GM19035 (cell line): Measurements from ENCODE around the gene MKNK1.
"Not testable (repeated sequence)": the region's sequence is repeated elsewhere in the genome, so short reads cannot be mapped to it uniquely, and the experiment has no call there.

ENCODE experiments used
- ATAC-seq: cut with Tn5 transposase; IDR thresholded peaks from one replicate; pipeline ENCODE4 v1.9.1; 2021; ENCODE audit not compliant: unreplicated experiment

MKNK1 gene

DNA sequence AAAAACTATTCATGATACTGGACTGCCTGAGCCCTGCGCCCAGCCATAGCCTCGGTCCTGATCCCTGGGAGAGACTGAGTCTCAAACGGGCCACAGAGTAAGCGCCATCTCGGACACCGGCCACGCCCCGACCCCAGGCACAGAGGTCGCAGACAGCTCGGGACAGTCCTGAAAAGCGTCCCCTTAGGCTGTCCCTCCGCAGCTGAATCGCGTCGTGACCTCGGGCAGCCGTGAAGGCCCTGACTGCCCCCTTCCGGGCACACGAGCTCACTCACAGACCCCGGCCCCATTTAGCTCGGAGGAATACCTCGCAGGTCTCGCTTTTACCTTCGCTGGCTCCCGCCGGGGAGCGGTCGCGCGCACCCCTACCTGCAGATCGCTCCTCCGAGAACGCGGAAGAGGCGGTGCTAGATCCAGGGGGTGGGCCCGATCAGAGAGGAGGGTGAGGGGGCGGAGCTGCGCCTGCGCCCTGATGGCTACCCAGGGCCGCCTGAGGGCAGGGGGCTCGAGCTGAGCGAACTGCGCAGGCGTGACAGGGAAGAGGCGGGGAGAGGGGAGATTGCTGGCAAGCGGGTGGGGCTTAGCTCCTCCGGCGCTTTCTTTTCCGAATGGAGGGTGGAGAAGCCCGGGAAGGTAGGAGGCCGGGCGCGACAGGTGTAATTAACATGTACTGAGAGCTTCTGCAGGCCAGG lies at the start of gene MKNK1:
Gene MKNK1, minus strand, starts transcription at position 411 of the 692 bp plus-strand sequence. CDS start 20,941 bp downstream, outside the sequence.
- peak; percentile 92 for ATAC-seq

DNA sequence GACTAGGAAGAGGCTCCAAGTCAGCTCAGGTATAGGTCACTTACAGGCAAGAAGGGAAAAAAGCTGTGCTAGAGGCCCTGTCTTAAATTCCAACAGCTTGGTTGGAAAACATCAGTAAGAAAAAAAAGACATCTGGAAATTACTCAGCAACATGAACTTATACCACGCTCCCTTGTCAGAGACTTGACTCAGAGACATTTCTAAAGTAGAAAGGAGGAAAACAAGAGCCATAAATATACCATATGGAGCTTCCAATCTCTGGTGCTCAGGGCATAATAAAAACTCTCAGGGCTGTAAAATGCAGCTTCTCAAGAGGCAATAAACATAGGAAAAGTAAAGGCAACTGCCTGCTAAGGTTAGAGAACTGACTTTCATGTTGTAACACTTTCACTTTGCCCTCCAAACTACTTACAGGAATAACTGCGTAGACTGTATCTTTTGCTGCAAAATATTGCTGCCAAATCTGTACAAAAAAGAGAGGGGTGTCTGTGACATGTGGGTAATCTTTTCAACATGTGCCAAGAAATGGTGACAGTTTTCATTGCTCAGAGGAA lies 49.4 kb upstream of the MKNK1 start:
- ATAC-seq: no peak

DNA sequence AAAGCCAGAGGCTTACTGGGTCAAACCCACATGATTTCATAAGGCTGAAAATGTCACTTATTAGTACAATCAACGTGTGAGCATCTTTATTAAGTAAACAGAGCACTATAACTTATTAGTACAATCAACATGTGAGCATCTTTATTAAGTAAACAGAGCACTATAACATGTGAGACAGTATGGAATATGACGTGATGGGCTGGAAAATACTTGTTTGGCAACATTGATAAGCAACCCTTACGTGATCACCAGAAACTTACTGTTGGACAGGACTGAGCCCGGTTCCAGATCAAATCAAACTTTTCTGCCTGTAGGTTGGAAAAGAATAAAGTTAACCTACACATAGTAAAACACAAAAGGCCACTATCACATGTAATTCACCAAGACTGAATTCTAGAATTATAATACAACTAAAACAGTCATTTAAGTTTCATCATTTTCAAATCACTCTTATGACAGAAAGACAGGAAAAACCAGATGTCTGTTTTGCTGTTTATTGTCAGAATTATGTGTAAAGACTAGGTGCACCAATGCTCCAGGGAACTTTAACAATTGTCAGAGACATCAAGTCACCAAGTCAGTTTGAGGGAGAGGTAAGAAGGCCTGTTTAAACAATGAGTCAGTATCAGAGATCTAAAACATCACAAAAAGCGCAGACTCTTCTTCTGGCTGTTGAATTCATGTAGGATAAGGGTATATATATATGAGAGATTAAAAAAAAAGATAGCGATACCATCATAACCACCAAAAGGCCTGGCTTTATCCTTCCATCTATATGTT lies 48.4 kb upstream of the MKNK1 start:
- ATAC-seq: no peak

DNA sequence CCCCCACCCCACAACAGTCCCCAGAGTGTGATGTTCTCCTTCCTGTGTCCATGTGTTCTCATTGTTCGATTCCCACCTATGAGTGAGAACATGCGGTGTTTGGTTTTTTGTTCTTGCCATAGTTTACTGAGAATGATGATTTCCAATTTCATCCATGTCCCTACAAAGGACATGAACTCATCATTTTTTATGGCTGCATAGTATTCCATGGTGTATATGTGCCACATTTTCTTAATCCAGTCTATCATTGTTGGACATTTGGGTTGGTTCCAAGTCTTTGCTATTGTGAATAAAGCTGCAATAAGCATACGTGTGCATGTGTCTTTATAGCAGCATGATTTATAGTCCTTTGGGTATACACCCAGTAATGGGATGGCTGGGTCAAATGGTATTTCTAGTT lies 47.1 kb upstream of the MKNK1 start:
- not testable (repeated sequence) for ATAC-seq

DNA sequence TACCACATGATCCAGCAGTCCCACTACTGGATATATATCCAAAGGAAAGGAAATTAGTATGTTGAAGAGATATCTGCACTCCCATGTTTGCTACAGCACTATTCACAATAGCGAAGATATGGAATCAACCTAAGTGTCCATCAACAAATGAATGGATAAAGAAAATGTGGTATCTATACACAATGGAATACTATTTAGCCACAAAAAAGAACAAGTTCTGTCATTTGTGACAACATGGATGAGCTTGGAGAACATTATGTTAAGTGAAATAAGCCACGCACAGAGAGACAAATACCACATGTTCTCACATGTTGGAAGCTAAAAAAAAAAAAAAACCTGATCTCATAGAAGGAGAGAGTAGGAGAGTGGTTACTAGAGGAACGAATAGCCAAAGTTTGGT lies 46.4 kb upstream of the MKNK1 start:
- no peak for ATAC-seq

DNA sequence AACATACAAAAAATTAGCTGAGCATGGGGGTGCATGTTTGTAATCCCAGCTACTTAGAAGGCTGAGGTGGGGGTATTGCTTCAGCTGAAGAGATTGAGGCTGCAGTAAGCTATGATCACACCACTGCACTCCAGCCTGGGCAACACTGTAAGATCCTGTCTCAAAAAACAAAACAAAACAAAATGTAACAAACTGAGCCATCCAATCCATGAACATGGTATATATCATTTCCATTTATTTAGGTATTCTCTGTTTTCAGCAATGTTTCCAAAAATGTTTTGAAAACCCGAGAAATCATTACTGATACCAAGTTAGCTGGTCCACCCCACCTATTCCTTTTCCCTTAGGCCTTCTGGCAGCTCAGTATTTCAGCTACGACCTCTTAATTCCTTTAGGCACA lies 45.7 kb upstream of the MKNK1 start:
- ATAC-seq: no peak

DNA sequence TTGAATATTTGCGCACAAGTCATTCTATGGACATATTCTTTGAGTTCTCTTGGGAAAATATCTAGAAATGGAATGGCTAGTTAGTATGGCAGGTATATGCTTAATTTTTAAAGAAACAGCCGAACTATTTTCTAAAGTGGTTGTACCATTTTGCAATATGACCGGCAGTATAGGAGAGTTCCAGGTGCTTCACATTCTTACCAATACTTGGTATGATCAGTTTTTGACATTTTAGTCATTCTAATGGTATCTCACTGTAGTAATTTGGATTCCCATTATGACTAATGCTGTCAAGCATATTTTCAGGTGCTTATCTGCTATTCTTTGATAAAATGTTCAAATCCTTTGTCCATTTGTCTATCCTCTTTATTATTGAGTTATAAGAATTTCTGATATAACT lies 43.5 kb upstream of the MKNK1 start:
- ATAC-seq: no peak

DNA sequence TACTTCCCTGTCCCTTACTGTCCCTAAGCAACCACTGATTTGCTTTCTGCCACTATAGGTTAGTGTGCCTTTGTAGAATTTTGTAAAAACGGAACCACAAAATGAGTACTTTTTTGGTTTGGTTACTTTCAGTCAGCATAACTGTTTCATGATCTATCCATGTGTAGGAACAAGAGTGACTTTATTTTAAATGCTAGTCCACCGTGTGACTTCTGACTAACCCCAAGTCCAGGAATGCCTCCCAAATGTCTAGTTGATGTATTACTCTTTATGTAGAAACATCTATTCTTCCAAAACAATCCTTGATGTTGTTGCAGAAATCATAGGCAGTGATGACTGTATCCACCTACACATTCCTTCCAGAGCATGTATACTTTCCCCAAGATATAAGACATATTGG lies 42.8 kb upstream of the MKNK1 start:
- ATAC-seq: no peak

DNA sequence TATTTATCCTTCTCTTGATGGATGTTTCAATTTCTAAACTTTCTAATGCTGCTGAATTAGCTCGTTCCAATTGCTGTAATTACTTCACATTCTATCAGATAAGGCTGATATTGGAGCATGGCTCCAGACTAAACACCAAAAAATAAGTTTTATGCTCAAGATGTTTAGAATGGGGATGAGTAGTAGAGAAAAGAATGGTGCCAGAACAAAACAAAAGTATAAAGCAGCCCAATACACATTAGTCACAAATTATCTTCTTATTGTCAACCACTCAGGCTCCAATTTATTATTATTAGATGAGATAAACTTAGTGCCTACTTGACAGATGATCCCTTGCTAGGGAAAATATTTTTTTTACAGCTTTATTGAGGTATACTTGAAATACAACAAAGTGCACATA lies 42.3 kb upstream of the MKNK1 start:
- no peak for ATAC-seq

DNA sequence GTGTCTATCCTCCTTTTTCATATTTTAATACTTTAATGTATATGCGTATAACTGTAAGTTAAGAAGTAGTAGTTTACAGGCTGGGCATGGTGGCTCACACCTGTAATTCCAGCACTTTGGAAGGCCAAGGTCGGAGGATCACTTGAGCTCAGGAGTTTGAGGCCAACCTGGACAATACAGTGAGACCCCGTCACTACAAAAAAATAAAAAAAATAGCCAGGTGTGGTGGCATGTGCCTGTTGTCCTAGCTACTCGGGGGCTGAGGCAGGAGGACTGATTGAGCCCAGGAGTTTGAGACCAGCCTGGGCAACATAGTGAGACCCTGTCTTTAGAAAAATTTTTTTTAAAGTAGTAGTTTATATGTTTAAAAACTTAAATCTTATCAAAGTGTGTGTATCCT lies 41.7 kb upstream of the MKNK1 start:
- no peak for ATAC-seq

DNA sequence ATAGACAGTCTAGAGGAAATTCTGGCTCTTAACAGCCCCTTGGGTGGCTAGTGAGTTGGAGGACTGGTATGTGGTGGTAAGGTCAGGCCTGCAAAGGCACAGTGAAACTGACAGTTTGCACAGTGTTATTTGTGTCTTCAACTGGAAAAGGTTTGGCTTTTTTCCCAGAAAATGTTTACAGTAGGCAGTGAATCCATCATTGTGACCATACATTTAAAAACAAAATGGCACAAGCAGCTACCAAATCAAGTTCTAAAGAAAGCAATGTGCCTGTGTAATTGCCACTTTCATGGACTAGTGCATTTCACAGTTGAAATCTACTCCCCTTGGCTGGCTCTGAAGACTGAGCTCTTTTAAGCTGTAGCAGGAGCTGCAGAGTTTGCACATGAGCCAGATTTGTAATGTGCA lies 39.3 kb upstream of the MKNK1 start:
- ATAC-seq: no peak

DNA sequence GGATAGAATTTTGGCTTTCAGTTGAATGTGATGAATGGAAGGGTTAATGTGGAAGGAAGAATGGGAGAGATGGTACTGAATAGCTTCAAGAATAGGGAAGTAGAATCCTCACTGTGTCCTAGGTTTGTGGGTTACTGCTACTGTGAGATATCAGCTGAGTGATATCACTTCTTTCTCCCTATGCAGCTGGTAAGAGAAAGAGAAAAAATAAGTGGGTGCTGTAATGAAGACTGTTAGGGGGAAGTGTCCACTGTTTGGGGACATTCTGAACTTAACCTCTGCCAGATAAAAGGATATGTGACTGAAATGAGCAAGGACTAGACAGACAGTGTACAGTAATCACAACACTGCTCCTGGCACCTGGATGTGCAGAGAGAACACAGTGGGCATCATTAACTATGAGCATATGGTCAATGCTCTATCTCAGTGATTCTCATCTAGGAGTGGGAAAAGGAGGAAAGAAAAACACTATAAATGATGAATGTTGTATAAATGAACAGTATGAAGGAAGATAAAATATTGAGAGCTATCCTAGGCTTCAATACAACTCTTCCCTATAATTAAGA lies 38.1 kb upstream of the MKNK1 start:
- no peak for ATAC-seq

DNA sequence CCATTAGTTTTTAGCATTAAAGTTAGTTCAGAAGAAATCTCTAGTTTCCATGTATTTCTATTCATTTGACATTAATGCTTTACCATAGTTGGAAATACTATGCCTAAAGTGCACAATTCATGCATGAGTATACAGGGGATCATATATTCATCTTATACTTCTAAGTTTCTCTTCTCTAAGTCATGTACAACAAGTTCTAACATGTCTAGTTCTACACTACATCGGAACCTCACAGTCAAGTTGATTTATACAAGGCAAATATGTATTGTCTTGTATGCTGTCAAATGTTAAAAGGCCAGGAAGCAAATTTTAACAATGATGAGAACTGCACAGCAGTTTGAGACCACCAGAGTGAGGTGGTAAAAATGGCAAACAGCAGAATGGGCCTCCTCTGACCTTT lies 35.5 kb upstream of the MKNK1 start:
- ATAC-seq: no peak

DNA sequence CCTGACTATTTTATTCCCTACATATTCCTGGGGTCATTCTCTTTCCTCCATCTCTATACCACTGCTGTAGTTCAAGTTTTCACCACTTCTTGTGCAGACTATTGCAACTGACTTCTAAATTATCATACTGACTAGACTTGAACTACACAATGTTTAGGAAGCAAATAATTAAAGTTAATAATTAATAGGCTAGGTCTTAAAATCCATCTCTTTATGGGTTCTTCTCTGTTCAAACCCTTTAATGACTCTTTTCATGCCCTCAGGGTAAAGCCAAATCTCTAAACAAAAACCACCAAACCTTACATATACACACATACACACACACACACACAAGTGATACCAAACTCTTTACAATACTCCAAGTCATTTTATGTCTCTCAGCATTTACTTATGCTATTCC lies 34.9 kb upstream of the MKNK1 start:
- no peak for ATAC-seq

DNA sequence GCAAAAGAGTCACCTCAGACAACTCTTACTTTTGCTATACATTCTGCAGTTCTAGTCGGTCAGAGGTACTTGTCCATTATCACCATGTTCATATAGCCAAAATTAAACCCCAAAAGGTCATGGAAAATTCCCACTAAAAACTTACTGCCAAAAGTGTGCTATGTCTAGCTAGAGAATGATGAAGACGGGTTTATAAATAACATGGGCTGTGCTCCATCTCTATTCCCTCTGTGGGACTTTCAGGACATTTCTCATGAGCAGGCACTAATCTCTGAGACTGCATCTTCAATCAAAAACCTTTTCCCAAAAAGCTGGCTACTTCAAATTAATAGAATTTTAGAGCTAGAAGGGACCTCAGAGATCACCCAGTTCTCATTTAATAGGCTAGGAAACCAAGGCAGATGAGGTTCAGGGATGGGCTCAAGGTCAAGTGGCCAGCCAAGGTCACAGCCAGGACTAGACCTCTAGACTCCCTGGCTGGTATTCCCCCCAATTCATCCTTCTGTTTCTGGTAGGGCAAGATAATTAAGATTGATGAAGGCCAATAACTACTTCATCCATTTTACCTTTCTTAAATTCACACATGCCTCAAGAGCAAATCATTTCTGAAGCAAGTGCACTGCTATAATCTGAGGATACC lies 33.5 kb upstream of the MKNK1 start:
- ATAC-seq: no peak

DNA sequence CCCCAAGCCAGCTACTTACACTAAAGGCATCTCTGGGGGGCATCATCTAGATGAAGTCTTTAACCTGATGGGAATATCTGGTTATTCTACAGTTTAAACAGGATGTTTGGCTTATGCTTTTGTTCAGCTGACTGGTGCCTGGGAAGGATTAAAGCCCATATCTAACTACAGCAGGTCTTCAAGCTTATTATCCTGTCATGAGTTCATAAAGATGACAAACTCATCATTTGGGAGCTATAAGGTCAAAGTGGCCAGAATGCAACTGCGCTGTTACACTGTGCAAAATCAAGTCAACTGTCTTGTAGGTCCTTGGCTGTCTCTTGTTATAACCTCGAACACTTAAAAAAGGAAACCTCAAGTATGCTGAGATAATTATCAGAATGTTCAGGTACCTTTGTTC lies 31.1 kb upstream of the MKNK1 start:
- no peak for ATAC-seq

DNA sequence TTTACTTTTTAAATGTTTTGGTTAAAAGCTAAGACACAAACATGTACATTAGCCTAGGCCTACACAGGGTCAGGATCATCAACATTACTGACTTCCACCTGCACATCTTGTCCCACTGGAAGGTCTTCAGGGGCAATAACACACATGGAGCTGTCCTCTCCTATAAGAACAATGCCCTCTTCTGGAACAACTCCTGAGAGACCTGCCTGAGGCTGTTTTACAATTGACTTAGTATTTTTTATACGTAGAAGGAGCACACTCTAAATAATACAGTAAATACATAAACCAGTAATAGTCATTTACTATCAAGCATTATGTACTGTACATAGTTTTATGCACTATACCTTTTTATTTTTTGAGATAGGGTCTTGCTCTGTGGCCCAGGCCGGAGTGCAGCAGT lies 26.7 kb upstream of the MKNK1 start:
- ATAC-seq: no peak

DNA sequence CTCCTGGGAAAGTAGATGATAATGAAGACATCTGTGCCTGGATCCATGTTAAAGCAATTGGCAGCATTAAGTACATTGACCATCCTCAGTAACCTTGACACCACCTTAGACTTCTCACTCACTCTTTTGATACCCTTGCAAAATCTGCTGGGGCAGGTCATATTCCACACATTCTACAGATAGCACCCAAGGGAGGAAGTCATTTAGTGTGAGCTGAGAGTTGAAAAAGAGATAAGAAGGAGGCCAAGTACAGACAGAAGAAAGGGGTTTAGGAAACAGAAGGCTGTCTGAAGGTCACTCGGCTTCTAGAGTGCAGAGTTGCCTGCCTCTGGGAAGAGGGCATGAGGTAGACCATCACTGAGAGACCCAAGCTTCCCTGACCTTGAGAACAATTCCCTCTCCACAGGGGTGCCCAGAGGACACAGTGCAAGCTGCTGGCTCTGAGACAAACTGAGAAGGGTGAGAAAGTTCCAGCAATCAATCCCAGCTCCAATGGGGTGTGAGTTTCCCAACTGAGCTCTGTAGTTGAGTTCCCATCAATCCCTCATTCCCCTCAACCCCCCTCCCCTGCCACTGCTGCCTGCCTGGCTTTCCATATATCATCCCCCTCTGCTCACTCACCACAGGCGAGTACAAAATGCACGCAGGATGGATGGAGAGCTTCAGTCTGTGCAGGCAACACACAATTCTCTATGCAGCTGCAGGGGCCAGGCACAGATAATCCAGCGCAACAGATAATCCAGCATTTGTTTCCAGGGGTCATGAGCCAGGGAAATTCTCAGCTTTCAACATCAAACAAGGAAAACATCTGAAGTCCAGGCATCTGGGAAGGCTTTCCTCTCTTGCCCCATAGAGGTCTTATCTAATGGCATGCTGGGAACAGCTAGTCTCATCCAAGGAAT lies 19.9 kb upstream of the MKNK1 start:
- ATAC-seq: no peak

DNA sequence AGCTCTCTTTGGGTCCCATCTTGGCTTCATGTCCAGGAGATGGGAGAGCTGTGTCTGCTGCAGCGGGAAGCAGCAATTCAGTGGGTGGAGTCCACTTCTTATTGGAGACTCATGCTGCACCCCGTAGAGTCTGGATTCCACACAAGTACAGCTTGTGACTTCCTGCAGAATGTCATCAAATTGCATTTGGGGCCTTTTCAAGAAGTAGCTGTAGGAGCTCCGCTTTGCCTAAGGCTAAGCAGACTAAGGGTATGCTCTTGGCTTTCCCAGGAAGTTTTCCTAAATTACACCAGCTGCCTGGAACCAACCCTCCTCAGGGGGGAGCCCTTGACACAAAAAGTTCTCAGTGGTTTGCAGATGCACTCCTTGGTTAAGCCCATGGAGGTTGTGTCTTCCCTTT lies 18.3 kb upstream of the MKNK1 start:
- ATAC-seq: no peak

DNA sequence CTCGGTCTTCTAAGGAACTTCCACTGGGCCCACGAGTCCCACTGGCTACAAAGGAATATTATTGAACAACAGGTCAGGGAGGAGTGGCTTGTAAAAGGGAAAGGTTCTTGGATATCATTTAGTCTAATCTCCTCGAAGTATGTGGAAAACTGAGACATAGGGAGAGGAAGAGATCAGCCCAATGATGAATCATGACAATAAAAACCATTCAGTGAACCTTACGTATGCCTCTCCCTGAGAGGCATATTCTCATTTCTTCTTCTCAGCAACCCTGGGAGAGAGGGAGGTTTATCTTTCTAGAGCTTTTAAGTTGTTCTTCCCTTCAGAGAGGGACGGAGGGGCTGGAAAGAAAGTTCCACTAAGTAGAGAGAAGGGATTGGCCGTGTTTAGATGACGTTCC lies 17.9 kb upstream of the MKNK1 start:
- no peak for ATAC-seq
